HCT116 (cell line): ENCODE results near the gene RAB24. TPM values are rescaled to one million over a fixed set of nuclear protein-coding genes. Genes with fewer than 3 reads are reported as not detected.

Experiments
- ATAC-seq: fragments of 200-7000 bp; cut with Tn5 transposase; 2 replicates; pipeline ENCODE4 v1.9.1; 2020; ENCODE audit warnings: mild to moderate bottlenecking, moderate library complexity
- BruUV-seq: library from RNA; stranded (reverse); fragments of 400-500 nt; replicated peaks from 2 replicates; lab custom pipeline; 2021; lab: Mats Ljungman, UMichigan
- CTCF ChIA-PET: fragments of 300-600 bp; sonication (Branson Sonifier 250); formaldehyde crosslinking; loops from one replicate; lab custom pipeline; 2021; ENCODE audit warnings: antibody characterized with exemption; lab: Charles Lee
- POLR2A ChIA-PET: fragments of 300-600, 350-600 bp; sonication (Branson Sonifier 250); formaldehyde crosslinking; loops from one replicate; lab custom pipeline; 2021; ENCODE audit warnings: antibody characterized with exemption; lab: Charles Lee
- RAD21 ChIA-PET, 2 experiments: fragments of 300-600 bp; sonication (Branson Sonifier 250); formaldehyde crosslinking; loops; one replicate each; lab custom pipeline; 2023; ENCODE audit warnings: low total read pairs in 2 of 2; ENCODE audit not compliant: uncharacterized antibody in 2 of 2, unreplicated experiment in 2 of 2, low non-redundant PET in 1 of 2; lab: Charles Lee
- DNase-seq: peaks from one replicate; pipeline ENCODE4 v3.0.0-alpha.2; 2010; ENCODE audit warnings: low read depth, low spot score
- H2AFZ ChIP-seq: fragments of 200-600 bp; shearing (Covaris generic), sonication (generic); 2 replicates; pipeline ENCODE4 v1.6.1; 2017; ENCODE audit warnings: low read depth, mixed run types, mixed read lengths, antibody characterized with exemption, low read length; ENCODE audit not compliant: poor library complexity, severe bottlenecking
- H3K27ac ChIP-seq: 2 replicates; pipeline ENCODE4 v1.5.1; 2012; ENCODE audit warnings: low read depth, low read length
- H3K27me3 ChIP-seq: fragments of 200-600 bp; sonication (generic); 2 replicates; pipeline ENCODE4 v1.6.1; 2016; ENCODE audit warnings: mixed run types, low read length, mixed read lengths; ENCODE audit not compliant: insufficient read depth
- H3K36me3 ChIP-seq, 2 experiments: fragments of 200-500 bp in 1 of 2; fragments of 200-600 bp in 1 of 2; sonication (Bioruptor generic) in 1 of 2; sonication (generic) in 1 of 2; 2 replicates each; pipeline versions ENCODE4 v1.5.1 to v1.6.1; 2014 to 2016; ENCODE audit warnings: low read length in 2 of 2, inconsistent platforms in 1 of 2, mixed read lengths in 1 of 2, mixed run types in 1 of 2; ENCODE audit not compliant: insufficient read depth in 2 of 2, control insufficient read depth in 1 of 2
- H3K4me1 ChIP-seq, 2 experiments: fragments of 200-600 bp in 1 of 2; sonication (generic) in 1 of 2; 2 replicates each; pipeline versions ENCODE4 v1.5.1 to v1.6.1; 2012 to 2017; ENCODE audit warnings: low read length in 2 of 2, inconsistent platforms in 1 of 2, mild to moderate bottlenecking in 1 of 2, mixed read lengths in 1 of 2, mixed run types in 1 of 2, moderate library complexity in 1 of 2; ENCODE audit not compliant: insufficient read depth in 2 of 2, control insufficient read depth in 1 of 2
- H3K4me2 ChIP-seq: fragments of 200-600 bp; sonication (generic); 2 replicates; pipeline ENCODE4 v1.6.1; 2017; ENCODE audit warnings: mixed run types, low read length, mixed read lengths
- H3K4me3 ChIP-seq, 2 experiments: fragments of 200-600 bp in 1 of 2; sonication (generic) in 1 of 2; replicated peaks in 1 of 2; 2 replicates each; pipeline ENCODE4 v1.5.1; 2011 to 2016; ENCODE audit warnings: low read length in 2 of 2, control low read depth in 1 of 2, low read depth in 1 of 2, mild to moderate bottlenecking in 1 of 2, mixed read lengths in 1 of 2, mixed run types in 1 of 2
- H3K79me2 ChIP-seq: fragments of 200-600 bp; sonication (generic); 2 replicates; pipeline ENCODE4 v1.6.1; 2017; ENCODE audit warnings: mild to moderate bottlenecking, mixed run types, low read length, moderate library complexity, mixed read lengths; ENCODE audit not compliant: insufficient read depth
- H3K9ac ChIP-seq: fragments of 200-600 bp; sonication (generic); 2 replicates; pipeline ENCODE4 v1.6.1; 2016; ENCODE audit warnings: low read length, mixed read lengths
- H3K9me2 ChIP-seq: fragments of 200-600 bp; sonication (generic), shearing (Covaris generic); 2 replicates; pipeline ENCODE4 v1.6.1; 2017; ENCODE audit warnings: mixed run types, mild to moderate bottlenecking, moderate library complexity; ENCODE audit not compliant: insufficient read depth
- H3K9me3 ChIP-seq, 2 experiments: fragments of 200-500 bp in 1 of 2; fragments of 200-600 bp in 1 of 2; sonication (Bioruptor generic) in 1 of 2; sonication (generic) in 1 of 2; 2 replicates each; pipeline ENCODE4 v1.6.1; 2014 to 2017; ENCODE audit warnings: low read length in 2 of 2, mixed read lengths in 2 of 2, inconsistent platforms in 1 of 2, low read depth in 1 of 2, mild to moderate bottlenecking in 1 of 2, mixed run types in 1 of 2, moderate library complexity in 1 of 2; ENCODE audit not compliant: control insufficient read depth in 1 of 2, insufficient read depth in 1 of 2
- H4K20me1 ChIP-seq: fragments of 200-600 bp; sonication (generic), shearing (Covaris generic); 2 replicates; pipeline ENCODE4 v1.6.1; 2017; ENCODE audit warnings: mixed run types, mild to moderate bottlenecking, moderate library complexity; ENCODE audit not compliant: insufficient read depth
- CBX3 ChIP-seq: IDR thresholded peaks from 2 replicates; pipeline ENCODE4 v1.6.1; 2012; ENCODE audit warnings: low read depth
- ELF1 ChIP-seq: IDR thresholded peaks from 2 replicates; pipeline ENCODE4 v1.6.1; 2012; ENCODE audit warnings: low read depth, borderline replicate concordance
- EZH2phosphoT487 ChIP-seq: fragments of 200-600 bp; IDR thresholded peaks from 2 replicates; pipeline ENCODE4 v1.6.1; 2018; ENCODE audit warnings: antibody characterized with exemption, borderline replicate concordance
- FOSL1 ChIP-seq: IDR thresholded peaks from 2 replicates; pipeline ENCODE4 v1.6.1; 2012; ENCODE audit warnings: low read depth
- POLR2A ChIP-seq: IDR thresholded peaks from 2 replicates; pipeline ENCODE4 v1.7.0; 2011; ENCODE audit warnings: borderline replicate concordance; ENCODE audit not compliant: insufficient read depth, insufficient read length; ENCODE audit errors: extremely low read depth
- POLR2AphosphoS5 ChIP-seq: IDR thresholded peaks from 2 replicates; pipeline ENCODE4 v1.6.1; 2011; ENCODE audit warnings: mild to moderate bottlenecking, low read depth, low read length, moderate library complexity
- TCF7L2 ChIP-seq: IDR thresholded peaks from 2 replicates; pipeline ENCODE4 v1.7.0; 2011; ENCODE audit warnings: borderline replicate concordance, inconsistent platforms; ENCODE audit not compliant: insufficient read depth, insufficient read length; ENCODE audit errors: extremely low read depth
- YY1 ChIP-seq: IDR thresholded peaks from 2 replicates; pipeline ENCODE4 v1.6.1; 2011; ENCODE audit warnings: low read length, low read depth, moderate library complexity, mild to moderate bottlenecking; ENCODE audit not compliant: insufficient replicate concordance; ENCODE audit errors: extremely low read depth
- ZNF274 ChIP-seq: fragments of 200-500 bp; sonication (Bioruptor generic); IDR thresholded peaks from 2 replicates; pipeline ENCODE4 v1.6.1; 2014; ENCODE audit warnings: mild to moderate bottlenecking, low read depth, low read length, inconsistent platforms
- intact Hi-C: fragments of 100-400 bp; cut with micrococcal nuclease; formaldehyde crosslinking; loops from 2 replicates; pipeline ENCODE4 v1.10.0; 2022
- total RNA-seq: library from RNA; stranded (reverse); gene quantifications from one replicate; pipeline ENCODE4 v1.2.1, GENCODE V29; 2021; ENCODE audit not compliant: unreplicated experiment
- TF ChIP-seq, protein P1 (sequence below), 3 experiments: fragments of 200-600 bp in 1 of 3; sonication (generic) in 1 of 3; IDR thresholded peaks in 2 of 3; conservative IDR thresholded peaks in 1 of 3; 2 replicates each; pipeline ENCODE4 v1.5.1; 2012 to 2017; ENCODE audit warnings: low read depth in 2 of 3, low read length in 2 of 3, antibody characterized with exemption in 1 of 3, borderline replicate concordance in 1 of 3, control low read depth in 1 of 3, mild to moderate bottlenecking in 1 of 3, mixed read lengths in 1 of 3, mixed run types in 1 of 3, moderate library complexity in 1 of 3; ENCODE audit not compliant: insufficient read depth in 1 of 3
- TF ChIP-seq, protein P2 (sequence below): IDR thresholded peaks from 2 replicates; pipeline ENCODE4 v1.6.1; 2012

RAB24 gene
- total RNA-seq, 1 experiment from 2014 or later, result 13.5 TPM

DNA sequence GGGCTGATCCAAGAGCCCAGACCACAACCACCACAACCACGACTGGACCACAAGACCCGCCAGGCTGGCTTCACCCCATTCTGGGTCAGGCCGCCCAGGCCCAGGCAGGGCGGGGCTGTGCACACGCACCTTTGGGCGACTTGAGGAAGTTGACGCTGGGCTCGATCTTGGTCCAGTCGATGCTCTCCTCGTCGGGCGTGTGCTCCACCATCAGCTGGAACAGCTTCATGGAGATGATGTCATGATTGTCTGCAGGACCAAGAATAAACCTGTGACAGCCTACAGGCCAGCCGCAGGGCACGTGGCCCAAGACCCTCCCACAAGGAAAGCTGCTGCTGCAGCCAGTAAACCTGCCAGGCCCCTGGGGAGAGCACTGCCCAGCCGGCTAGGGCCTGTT lies 30.6 kb upstream of the RAB24 start (continued):
- TF ChIP-seq, protein P1, sequence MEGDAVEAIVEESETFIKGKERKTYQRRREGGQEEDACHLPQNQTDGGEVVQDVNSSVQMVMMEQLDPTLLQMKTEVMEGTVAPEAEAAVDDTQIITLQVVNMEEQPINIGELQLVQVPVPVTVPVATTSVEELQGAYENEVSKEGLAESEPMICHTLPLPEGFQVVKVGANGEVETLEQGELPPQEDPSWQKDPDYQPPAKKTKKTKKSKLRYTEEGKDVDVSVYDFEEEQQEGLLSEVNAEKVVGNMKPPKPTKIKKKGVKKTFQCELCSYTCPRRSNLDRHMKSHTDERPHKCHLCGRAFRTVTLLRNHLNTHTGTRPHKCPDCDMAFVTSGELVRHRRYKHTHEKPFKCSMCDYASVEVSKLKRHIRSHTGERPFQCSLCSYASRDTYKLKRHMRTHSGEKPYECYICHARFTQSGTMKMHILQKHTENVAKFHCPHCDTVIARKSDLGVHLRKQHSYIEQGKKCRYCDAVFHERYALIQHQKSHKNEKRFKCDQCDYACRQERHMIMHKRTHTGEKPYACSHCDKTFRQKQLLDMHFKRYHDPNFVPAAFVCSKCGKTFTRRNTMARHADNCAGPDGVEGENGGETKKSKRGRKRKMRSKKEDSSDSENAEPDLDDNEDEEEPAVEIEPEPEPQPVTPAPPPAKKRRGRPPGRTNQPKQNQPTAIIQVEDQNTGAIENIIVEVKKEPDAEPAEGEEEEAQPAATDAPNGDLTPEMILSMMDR (IDR thresholded peaks at IDR 0.05 in 2 of 3, conservative IDR thresholded peaks at IDR 0.05 in 1 of 3; ENCODE audit: borderline replicate concordance in 1 of 3, insufficient read depth in 1 of 3, low read depth in 2 of 3, low read length in 2 of 3), result no peak

DNA sequence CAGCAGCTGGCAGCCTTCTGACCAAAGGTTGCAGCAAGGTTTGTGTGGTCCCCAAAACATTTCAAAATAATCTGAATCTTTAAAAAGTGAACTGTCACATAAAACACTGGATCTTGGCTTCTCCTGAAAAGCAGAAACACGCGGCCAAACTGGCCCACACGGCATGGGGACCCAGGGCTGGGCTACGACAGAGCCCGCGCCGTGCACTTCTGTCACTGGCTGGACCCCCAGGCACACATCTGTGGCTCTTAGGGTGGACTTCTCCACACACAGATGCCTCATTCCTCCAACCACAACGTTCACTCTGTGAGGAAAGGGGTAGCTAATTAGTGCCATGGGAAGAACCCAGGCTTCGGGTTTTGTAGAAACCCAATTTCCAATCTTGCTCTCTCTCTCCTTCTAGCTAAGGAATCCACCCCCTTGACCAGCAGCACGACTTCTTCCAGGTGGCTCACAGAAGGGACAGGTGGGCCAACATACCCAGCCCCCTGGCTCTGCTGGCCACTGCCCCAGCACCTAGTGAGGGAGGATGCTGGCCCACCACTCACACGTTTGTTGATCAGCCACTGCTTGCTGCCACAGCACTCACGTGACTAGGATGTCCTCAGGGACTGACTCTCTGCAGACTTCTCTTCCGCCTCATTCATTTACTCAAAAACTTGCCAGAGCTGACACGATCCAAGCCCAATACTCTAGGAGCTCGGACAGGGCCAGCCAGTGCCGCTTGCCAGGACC lies 30.1 kb upstream of the RAB24 start:
- POLR2A ChIA-PET, result no interaction called here

More for the DNA sequence above, 30.1 kb upstream of the RAB24 start:
- Histone ChIP-seq H3K9me3 (no peaks in the 10 kb centered on the region), H3K27me3 (no peaks in the 10 kb centered on the region), H2AFZ (no peak overlapping the region), H3K36me3 (peaks cover 22 to 30% of the 10 kb centered on the region in 2 experiments; a peak in 3 of 4 replicates), H3K79me2 (no peaks in the 10 kb centered on the region; the same call in 1 of the 2 replicates), H4K20me1 (no peaks in the 10 kb centered on the region), H3K9ac (no peak overlapping the region), H3K27ac (no peak overlapping the region), H3K4me1 (no peaks in the 10 kb centered on the region), H3K9me2 (no peaks in the 10 kb centered on the region), H3K4me2 (no peak overlapping the region), H3K4me3 (no peak overlapping the region)
- ATAC-seq, result no peak
- CTCF ChIA-PET, result no interaction called here
- no peak for TF ChIP-seq POLR2AphosphoS5
- TF ChIP-seq POLR2A, result no peak
- TF ChIP-seq TCF7L2, result no peak
- no peak for TF ChIP-seq ZNF274
- no peak for TF ChIP-seq FOSL1
- no peak for TF ChIP-seq EZH2phosphoT487
- TF ChIP-seq CBX3, result no peak
- no peak for TF ChIP-seq YY1
- TF ChIP-seq, protein P2, sequence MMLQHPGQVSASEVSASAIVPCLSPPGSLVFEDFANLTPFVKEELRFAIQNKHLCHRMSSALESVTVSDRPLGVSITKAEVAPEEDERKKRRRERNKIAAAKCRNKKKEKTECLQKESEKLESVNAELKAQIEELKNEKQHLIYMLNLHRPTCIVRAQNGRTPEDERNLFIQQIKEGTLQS, result no peak
- no peak for TF ChIP-seq ELF1
- TF ChIP-seq, protein P1 (IDR thresholded peaks at IDR 0.05 in 2 of 3, conservative IDR thresholded peaks at IDR 0.05 in 1 of 3; ENCODE audit: borderline replicate concordance in 1 of 3, insufficient read depth in 1 of 3, low read depth in 2 of 3, low read length in 2 of 3), result no peak
- no peak for DNase-seq
- RAD21 ChIA-PET, result no interaction called here
- BruUV-seq, result no TSS peak
- intact Hi-C loops, result no loop called here
